Astrocyte of the cerebellum (primary cell): ENCODE data around the gene ZNF428.

Source experiments
- DNase-seq: peaks from one replicate; pipeline ENCODE4 v3.0.0-alpha.2; 2011; ENCODE audit warnings: low read depth
- H3K4me3 ChIP-seq: 2 replicates; pipeline ENCODE4 v1.5.1; 2011; ENCODE audit warnings: mild to moderate bottlenecking, low read depth, low read length, moderate library complexity
- CTCF ChIP-seq: IDR thresholded peaks from 2 replicates; pipeline ENCODE4 v1.5.1; 2012; ENCODE audit warnings: low read length, low read depth, moderate library complexity, mild to moderate bottlenecking; ENCODE audit errors: missing control alignments
- in situ Hi-C: cut with HindIII; loops from 2 replicates; pipeline ENCODE4 v1.10.0; 2017; ENCODE audit warnings: low sequenced_read_pairs

Gene ZNF428

GRCh38 chr19:43564800-43565199 is 54.6 kb downstream of the ZNF428 start:
- in situ Hi-C loops, result no loop called here
- no peak for DNase-seq
- no peak for TF ChIP-seq CTCF
- no peak overlapping the region for H3K4me3 ChIP-seq

- no peak for DNase-seq
- TF ChIP-seq CTCF, result no peak
- H3K4me3 ChIP-seq, result no peak overlapping the region
- in situ Hi-C loops, result no loop called here
Observed at GRCh38 chr19:43563816-43564457, 55.5 kb downstream of the ZNF428 start.

DNA sequence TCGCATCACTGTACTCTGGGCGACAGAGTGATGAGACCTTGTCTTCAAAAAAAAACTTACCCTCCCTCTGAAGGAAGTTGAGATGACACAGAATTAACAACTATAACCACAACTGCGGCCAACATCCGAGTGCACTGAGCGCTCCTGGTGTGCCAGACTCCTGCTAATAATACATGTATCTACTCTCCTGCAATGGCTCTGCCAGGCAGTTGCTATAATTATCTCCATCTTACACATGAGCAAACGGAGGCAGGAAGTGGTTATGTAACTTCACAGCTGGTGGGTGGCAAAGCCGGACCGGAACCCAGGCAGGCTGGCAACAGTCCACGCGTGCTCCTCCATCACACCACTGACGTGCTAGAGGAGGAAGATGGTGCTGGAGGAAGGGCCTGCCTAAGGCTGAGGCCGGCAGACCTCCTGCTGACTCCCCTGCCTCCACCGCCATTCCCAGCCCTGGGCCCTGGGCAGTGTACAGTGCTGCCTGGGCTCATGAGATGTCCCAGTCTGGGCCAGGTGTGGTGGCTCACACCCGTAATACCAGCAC is 56.7 kb downstream of the ZNF428 start:
- in situ Hi-C loops, result no loop called here
- TF ChIP-seq CTCF, result no peak
- H3K4me3 ChIP-seq, result no peak overlapping the region
- peak; percentile 77 for DNase-seq

GRCh38 chr19:43562226-43562697 is 57.2 kb downstream of the ZNF428 start:
- H3K4me3 ChIP-seq, result no peak overlapping the region
- TF ChIP-seq CTCF, result no peak
- in situ Hi-C loops, result no loop called here
- DNase-seq, result no peak

- no peak for DNase-seq
- no peak overlapping the region for H3K4me3 ChIP-seq
- in situ Hi-C loops, result no loop called here
- no peak for TF ChIP-seq CTCF
Observed at GRCh38 chr19:43561139-43561970, 58.1 kb downstream of the ZNF428 start.

GRCh38 chr19:43560687-43561086 is 58.7 kb downstream of the ZNF428 start:
- DNase-seq, result no peak
- no peak overlapping the region for H3K4me3 ChIP-seq
- no peak for TF ChIP-seq CTCF
- in situ Hi-C loops, result no loop called here
